HG02798 (cell line): Measurements from ENCODE around the gene TMEM63A.
A peak's percentile ranks its signal among the peaks of the same experiment; 100 is the strongest.
"Not testable (repeated sequence)": the region's sequence is repeated elsewhere in the genome, so short reads cannot be mapped to it uniquely, and the experiment has no call there.

Source experiments
- ATAC-seq: cut with Tn5 transposase; IDR thresholded peaks from one replicate; pipeline ENCODE4 v1.9.1; 2021; ENCODE audit warnings: mild to moderate bottlenecking; ENCODE audit not compliant: unreplicated experiment, poor library complexity

Gene TMEM63A

GRCh38 chr1:225809842-225810578 lies 72.2 kb downstream of the TMEM63A start, which contains the start of gene EPHX1:
Gene EPHX1, plus strand, starts transcription at chr1:225810124. Its CDS starts 18,606 bp downstream, at chr1:225828730.
- peak; percentile 98 for ATAC-seq

GRCh38 chr1:225808136-225808535 lies 74.0 kb downstream of the TMEM63A start:
- no peak for ATAC-seq

- ATAC-seq = not testable (repeated sequence)
Observed at GRCh38 chr1:225806736-225807135, 75.4 kb downstream of the TMEM63A start.

- ATAC-seq = no peak
Observed at GRCh38 chr1:225806249-225806648, 75.9 kb downstream of the TMEM63A start.

- ATAC-seq = not testable (repeated sequence)
Observed at GRCh38 chr1:225801146-225801545, 81.0 kb downstream of the TMEM63A start.

GRCh38 chr1:225796097-225796496 lies 86.1 kb downstream of the TMEM63A start:
- not testable (repeated sequence) for ATAC-seq
